SK-N-MC (cell line): ENCODE data around the gene YEATS2.

ENCODE experiments used
- DNase-seq: peaks from one replicate; pipeline ENCODE4 v3.0.0-alpha.2; 2011; ENCODE audit warnings: low read depth, low spot score
- H3K27ac ChIP-seq: fragments of 200-600 bp; sonication (generic); 2 replicates; pipeline ENCODE4 v1.5.1; 2016; ENCODE audit warnings: mixed run types
- H3K36me3 ChIP-seq: fragments of 200-600 bp; sonication (generic); 2 replicates; pipeline ENCODE4 v1.6.1; 2017; ENCODE audit warnings: antibody characterized with exemption, low read length, mixed read lengths; ENCODE audit not compliant: insufficient read depth
- H3K4me3 ChIP-seq: fragments of 200-600 bp; sonication (generic); 2 replicates; pipeline ENCODE4 v1.5.1; 2016
- H3K9ac ChIP-seq: fragments of 200-600 bp; sonication (generic); 2 replicates; pipeline ENCODE4 v1.8.0; 2017; ENCODE audit warnings: mixed run types, mixed read lengths; ENCODE audit not compliant: insufficient read length
- H3K9me3 ChIP-seq: fragments of 200-600 bp; sonication (generic); 2 replicates; pipeline ENCODE4 v1.6.1; 2017; ENCODE audit warnings: low read depth, mild to moderate bottlenecking, antibody characterized with exemption, low read length, moderate library complexity, mixed read lengths
- EZH2 ChIP-seq: fragments of 200-600 bp; sonication (generic); IDR thresholded peaks from one replicate; pipeline ENCODE4 v1.6.1; 2017; ENCODE audit warnings: antibody characterized with exemption
- FOXP2 ChIP-seq: optimal IDR thresholded peaks from 2 replicates; pipeline ENCODE3; 2011; ENCODE audit warnings: mild to moderate bottlenecking, moderate library complexity; ENCODE audit not compliant: insufficient read depth; ENCODE audit errors: extremely low read length, control extremely low read depth
- POLR2AphosphoS5 ChIP-seq: IDR thresholded peaks from 2 replicates; pipeline ENCODE4 v1.6.1; 2012; ENCODE audit warnings: mild to moderate bottlenecking, low read depth, low read length, borderline replicate concordance

YEATS2 gene

DNA sequence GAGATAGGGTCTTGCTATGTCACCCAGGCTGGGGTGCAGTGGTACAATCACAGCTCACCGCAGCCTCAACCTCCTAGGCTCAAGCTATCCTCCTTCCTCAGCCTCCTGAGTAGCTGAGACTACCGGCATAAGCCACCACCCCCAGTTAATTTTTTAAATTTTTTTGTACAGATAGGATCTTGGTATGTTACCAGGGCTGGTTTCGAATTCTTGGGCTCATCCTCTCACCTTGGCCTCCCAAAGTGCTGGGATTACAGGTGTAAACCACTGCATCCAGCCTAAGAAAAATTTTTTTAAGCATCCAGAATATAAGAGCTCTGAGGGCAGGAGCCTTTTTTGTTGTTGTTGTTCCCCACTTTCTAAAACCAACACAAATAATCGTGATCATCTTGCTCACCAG, 142.2 kb downstream of the YEATS2 start:
- TF ChIP-seq POLR2AphosphoS5 (no peak), FOXP2 (no peak)
- Histone ChIP-seq H3K9ac (no peak overlapping the region), H3K36me3 (peaks cover 56% of the 10 kb centered on the region)

DNA sequence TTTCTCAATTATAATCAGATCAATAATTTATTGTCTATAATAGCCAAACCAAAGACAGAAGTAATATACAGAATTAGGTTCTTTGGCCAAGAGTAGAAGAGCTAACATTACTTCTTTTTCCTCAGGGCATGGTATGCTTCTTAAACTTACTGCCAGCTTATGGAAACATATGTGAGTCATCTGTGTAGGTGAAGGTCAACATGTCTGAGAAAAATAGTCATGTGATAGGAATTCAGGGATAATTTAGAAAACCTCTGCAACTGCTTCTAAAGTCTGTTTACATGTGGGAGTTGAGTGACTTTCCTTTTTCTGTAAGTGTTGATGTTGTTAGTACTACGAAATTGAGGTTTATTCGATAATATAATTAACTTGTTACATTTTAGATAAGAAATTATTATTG, 147.0 kb downstream of the YEATS2 start:
- Histone ChIP-seq H3K9me3 (no peaks in the 10 kb centered on the region), H3K4me3 (no peak overlapping the region), H3K27ac (no peak overlapping the region), H3K9ac (no peak overlapping the region), H3K36me3 (peaks cover 75% of the 10 kb centered on the region)
- DNase-seq: no peak
- no peak for TF ChIP-seq POLR2AphosphoS5
- no peak for TF ChIP-seq FOXP2
- TF ChIP-seq EZH2: no peak

More for the DNA sequence above, 142.2 kb downstream of the YEATS2 start:
- DNase-seq: no peak
- H3K9me3 ChIP-seq: no peaks in the 10 kb centered on the region
- H3K4me3 ChIP-seq: no peak overlapping the region
- H3K27ac ChIP-seq: no peak overlapping the region

DNA sequence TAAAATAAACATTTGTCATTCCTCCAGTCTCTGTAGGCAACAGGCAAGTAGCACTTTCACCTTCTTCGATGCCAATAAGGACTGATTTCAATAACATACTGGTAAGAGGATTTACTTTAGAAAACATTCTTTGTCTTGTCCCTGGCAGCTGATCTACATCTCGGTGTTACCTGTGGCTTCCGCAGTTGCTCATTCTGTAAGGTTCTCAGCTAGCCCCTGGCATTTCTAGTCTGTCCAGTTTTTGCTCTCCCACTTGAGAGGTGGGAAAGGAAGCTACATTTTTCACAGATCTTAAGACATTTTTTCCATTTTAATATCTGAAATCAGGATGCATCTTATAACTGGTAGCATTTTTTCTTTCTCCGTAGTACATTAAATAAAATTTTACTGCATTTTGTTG, 147.5 kb downstream of the YEATS2 start:
- Histone ChIP-seq H3K36me3 (peaks cover 74% of the 10 kb centered on the region), H3K27ac (no peak overlapping the region), H3K9ac (no peak overlapping the region), H3K4me3 (no peak overlapping the region), H3K9me3 (no peaks in the 10 kb centered on the region)
- TF ChIP-seq EZH2: no peak
- no peak for TF ChIP-seq FOXP2
- TF ChIP-seq POLR2AphosphoS5: no peak
- no peak for DNase-seq

DNA sequence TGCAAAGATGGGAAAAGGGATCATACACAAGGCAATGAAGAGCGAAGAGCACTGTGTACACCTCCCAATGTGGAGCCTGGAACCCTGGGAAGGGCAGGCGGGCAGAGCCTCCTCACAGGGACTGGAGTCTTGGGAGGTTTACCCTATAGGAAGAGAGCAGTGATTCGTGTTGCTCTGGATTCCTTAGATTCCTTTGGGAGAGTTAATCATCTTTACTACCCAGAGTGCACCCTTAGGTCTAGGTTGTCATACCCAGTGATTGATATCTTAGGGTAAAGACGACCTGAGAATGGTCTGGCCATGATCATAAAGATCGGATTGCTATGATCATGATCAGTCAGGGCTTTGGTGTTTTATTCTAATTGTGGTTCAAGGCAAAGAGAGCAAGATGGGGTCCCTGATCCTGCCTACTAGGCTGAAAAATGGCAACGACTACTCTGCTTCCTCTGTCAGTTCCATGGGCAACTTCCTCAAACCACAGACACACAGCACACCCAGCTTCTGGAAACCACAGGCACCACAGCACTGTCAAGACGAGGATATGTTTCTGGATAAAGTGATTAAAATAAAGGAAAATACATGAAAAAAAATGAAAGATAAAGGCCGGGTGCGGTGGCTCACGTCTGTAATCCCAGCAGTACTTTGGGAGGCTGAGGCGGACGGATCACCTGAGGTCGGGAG, 148.2 kb downstream of the YEATS2 start:
- H3K9me3 ChIP-seq: no peaks in the 10 kb centered on the region
- H3K27ac ChIP-seq: no peak overlapping the region
- no peak for DNase-seq
- TF ChIP-seq EZH2 (no peak), POLR2AphosphoS5 (no peak), FOXP2 (no peak)
- no peak overlapping the region for H3K4me3 ChIP-seq
- H3K9ac ChIP-seq: no peak overlapping the region
- peaks cover 76% of the 10 kb centered on the region for H3K36me3 ChIP-seq

DNA sequence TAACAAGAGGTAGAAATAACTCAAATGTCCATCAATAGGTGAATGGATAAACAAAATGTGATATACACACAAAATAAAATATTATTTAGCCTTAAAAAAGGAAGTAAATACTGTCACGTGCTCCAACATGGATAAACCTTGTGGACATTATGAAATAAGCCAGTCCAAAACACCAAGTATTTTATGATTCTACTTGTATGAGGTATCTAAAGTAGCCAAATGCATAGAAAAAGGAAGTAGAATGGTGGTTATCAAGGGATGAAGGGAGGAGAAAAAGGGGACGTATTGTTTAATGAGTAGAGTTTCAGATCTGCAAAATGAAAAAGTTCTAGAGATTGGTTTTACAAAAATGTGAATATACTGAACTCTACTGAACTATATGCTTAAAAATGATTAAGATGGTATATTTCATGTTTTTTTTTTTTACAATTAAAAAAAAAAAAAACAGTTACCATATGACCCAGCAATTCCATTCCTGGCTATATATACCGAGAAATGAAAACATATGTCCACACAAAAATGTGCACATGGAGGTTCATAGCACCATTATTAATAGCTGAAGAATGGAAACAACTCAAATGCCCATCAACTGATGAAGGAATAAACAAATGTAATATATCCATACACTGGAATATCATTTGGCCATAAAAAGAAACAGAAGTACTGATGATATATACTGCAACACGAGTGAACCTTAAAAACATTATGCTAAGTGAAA, 156.9 kb downstream of the YEATS2 start:
- no peaks in the 10 kb centered on the region for H3K9me3 ChIP-seq
- no peak overlapping the region for H3K9ac ChIP-seq
- H3K36me3 ChIP-seq: peaks cover 62% of the 10 kb centered on the region
- DNase-seq: no peak
- no peak overlapping the region for H3K27ac ChIP-seq
- TF ChIP-seq EZH2 (no peak), FOXP2 (no peak), POLR2AphosphoS5 (no peak)
- no peak overlapping the region for H3K4me3 ChIP-seq

DNA sequence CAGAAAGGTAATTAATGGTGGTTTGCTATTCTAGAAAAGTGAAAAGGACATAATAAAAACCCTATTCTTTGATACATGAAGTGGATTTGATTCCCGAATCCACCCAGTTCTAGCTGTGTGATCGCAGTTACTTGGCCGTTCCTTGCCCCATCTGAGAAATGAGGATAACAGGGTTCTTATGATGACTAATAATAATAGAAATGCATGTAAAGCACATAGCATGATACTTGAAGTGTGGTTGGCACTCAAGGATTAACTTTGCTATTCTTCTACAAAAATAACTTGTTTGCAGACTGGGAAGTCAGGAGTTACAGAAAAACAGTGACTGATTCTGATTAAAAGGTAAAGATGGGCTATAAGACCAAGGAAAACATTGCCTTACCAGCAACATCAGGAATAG, 160.3 kb downstream of the YEATS2 start:
- Histone ChIP-seq H3K4me3 (no peak overlapping the region), H3K27ac (no peak overlapping the region), H3K9ac (no peak overlapping the region), H3K36me3 (peaks cover 70% of the 10 kb centered on the region), H3K9me3 (no peaks in the 10 kb centered on the region)
- TF ChIP-seq FOXP2 (no peak), EZH2 (no peak), POLR2AphosphoS5 (no peak)
- no peak for DNase-seq
